LNCaP clone FGC (cell line): ENCODE measurements around the gene ZFHX3.
"Not testable (repeated sequence)": the region's sequence is repeated elsewhere in the genome, so short reads cannot be mapped to it uniquely, and the experiment has no call there.

Experiments
- DNase-seq: peaks from one replicate; pipeline ENCODE4 v3.0.0-alpha.2; 2011; ENCODE audit warnings: low read depth
- H3K4me3 ChIP-seq: 2 replicates; pipeline ENCODE4 v1.5.1; 2011; ENCODE audit warnings: mild to moderate bottlenecking, low read depth, low read length, control low read depth
- TF ChIP-seq, protein P1 (sequence below): IDR thresholded peaks from 2 replicates; pipeline ENCODE4 v1.5.1; 2012; ENCODE audit warnings: mild to moderate bottlenecking; ENCODE audit not compliant: control insufficient read depth, insufficient read depth; ENCODE audit errors: extremely low read depth

Gene ZFHX3

DNA sequence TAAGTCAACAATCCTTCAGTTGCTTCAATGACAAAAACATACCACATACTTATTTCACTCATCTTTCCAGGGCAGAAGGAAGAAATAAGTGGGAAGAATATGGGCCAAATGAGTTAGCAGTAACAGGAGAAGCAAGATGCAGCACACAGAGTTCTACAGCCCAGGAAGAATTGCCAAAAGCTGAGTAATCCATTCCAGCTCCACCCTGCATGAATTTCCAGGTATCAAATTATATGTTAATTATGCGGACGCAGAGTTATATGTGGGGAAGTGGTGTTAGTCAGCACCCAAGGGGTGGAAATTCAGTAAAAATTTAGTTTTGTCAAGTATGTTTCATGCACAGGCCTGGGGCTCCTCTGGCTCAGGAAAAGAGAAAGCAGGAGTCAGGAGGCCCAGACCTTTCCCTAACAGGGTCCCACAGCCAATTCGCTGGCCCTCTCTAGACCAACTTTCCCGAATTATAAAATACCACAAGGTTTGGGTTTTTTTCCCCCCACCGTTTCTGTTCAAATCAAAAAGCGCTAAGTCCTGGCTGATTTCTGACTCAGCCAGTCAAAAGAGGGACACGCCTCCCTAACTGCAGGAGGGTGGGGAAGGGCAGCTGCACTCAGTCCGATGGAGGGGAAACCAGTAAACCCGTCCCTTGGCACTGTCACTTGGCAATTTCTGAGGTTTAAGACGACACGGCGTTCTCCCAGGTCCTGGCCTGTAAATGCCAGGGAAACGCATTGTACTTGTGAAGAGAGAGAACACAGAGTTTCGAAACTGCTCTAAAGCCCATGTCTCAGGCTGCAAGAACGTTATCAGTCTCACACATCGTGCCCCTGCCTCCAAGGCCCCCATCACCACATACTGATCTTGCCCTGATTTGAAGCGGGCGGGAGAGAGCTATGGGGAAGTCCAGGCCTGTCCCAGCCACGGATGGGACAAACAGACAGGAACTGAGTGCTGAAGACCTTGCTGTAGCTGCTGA lies 58.1 kb downstream of the ZFHX3 start:
- peak overlapping the region; percentile 33 for H3K4me3 ChIP-seq
- peak; percentile 98 for DNase-seq
- TF ChIP-seq, protein P1, sequence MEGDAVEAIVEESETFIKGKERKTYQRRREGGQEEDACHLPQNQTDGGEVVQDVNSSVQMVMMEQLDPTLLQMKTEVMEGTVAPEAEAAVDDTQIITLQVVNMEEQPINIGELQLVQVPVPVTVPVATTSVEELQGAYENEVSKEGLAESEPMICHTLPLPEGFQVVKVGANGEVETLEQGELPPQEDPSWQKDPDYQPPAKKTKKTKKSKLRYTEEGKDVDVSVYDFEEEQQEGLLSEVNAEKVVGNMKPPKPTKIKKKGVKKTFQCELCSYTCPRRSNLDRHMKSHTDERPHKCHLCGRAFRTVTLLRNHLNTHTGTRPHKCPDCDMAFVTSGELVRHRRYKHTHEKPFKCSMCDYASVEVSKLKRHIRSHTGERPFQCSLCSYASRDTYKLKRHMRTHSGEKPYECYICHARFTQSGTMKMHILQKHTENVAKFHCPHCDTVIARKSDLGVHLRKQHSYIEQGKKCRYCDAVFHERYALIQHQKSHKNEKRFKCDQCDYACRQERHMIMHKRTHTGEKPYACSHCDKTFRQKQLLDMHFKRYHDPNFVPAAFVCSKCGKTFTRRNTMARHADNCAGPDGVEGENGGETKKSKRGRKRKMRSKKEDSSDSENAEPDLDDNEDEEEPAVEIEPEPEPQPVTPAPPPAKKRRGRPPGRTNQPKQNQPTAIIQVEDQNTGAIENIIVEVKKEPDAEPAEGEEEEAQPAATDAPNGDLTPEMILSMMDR = no peak

DNA sequence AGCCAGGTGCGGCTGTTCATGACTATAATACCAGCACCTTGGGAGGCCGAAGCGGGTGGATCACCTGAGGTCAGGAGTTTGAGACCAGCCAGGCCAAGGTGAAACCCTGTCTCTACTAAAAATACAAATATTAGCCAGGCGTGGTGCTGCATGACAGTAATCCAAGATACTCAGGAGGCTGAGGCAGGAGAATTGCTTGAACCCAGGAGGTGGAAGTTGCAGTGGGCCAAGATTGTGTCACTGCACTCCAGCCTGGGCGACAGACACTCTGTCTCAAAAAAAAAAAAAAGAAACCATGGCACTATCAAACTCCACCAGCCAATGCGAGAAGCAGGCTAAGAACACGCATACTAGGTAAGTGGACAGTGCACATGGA lies 58.7 kb downstream of the ZFHX3 start:
- not testable (repeated sequence) for H3K4me3 ChIP-seq, DNase-seq

DNA sequence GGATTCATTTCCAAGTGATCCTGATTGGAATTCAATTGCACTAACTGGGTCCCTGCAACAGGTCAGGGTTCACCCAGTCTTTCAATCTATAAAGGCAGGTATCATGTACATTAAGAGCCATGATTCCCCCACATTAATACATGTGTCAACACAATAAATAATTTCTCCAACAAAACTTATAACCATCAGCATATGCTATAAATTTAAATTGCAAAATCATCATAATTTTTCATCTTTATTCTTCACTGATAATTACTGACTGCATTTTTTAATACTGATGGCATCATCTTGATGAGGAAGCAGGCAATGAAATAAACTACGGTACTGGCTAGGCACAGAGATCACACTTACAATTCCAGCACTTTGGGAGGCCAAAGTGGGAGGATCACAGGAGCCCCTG lies 59.4 kb downstream of the ZFHX3 start:
- TF ChIP-seq, protein P1 = no peak
- no peak overlapping the region for H3K4me3 ChIP-seq
- DNase-seq = no peak

DNA sequence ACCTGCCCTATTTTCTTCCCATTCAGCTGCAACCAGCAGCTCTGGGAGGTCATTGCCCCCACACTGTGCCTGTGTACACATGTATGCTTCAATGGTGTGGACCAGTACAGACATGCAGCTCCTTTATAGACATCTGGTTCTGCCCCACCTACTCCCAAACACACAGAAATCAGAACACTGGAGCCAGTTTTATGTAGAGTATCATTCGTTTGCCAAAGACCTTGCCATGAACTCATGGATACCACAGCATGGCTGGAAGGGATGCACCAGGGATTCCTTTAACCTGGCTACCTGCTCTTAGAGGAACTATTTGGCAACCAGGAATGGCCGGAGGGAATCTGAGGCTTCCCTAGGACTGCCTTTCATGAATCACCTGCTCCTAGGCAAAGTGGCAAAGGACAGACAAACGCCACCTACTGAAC lies 60.4 kb downstream of the ZFHX3 start:
- no peak overlapping the region for H3K4me3 ChIP-seq
- DNase-seq = no peak
- TF ChIP-seq, protein P1 = no peak

DNA sequence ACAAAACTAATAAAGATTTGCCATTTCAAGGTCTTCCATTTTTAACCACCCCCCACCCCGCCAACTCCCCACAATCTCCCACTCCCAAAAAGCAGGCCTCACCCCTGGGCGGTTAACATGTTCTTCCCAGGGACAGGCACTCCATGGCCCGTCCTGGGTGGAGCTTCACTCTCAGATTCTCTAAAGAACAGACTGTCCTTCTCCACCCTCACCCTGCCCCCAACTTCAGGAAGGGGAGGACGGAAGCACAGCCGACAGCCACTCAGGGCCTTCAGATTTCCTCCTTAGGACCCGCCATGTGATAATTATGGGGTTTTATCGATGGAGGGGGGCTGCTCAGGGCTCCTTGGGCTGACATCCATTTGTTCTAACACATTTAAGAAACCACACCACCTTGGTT lies 61.9 kb downstream of the ZFHX3 start:
- no peak for DNase-seq
- TF ChIP-seq, protein P1 = no peak
- H3K4me3 ChIP-seq = no peak overlapping the region

DNA sequence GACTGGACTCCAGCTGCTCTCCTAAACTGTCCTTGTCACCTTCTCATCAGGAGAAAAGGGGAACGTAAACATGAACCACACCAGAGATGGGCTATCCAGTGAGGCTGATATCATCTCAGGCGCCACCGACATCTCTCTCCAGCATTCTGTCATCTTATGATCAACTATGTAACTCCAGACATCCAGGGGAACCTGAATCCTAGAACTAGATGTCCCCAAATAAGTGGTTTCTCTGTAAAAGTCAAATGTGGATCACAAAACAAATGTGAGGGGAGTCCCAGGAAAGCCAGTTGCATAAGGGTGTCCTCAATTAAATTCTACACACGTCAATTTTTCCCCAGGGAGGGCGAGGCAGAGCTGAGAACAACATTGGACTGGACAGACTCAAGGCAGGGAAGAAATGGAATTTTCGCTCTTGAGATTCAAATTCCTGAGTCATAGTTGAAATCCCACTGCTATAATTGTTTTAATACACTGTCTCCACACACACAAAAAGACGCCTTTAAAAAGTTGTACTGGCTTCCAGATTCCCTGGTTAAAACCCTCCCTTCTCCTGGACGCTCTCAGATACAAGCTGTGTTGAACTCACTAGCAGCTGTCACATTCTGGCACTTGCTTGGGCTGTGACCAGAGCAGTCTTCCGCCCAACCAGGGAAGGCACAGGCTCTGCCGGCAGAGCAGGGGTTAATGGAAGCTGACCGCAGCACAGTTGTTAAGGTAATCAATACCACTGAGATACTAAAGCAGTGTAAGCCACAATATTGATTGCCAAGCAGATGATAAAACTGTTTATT lies 62.6 kb downstream of the ZFHX3 start:
- no peak overlapping the region for H3K4me3 ChIP-seq
- DNase-seq = no peak
- TF ChIP-seq, protein P1 = no peak

DNA sequence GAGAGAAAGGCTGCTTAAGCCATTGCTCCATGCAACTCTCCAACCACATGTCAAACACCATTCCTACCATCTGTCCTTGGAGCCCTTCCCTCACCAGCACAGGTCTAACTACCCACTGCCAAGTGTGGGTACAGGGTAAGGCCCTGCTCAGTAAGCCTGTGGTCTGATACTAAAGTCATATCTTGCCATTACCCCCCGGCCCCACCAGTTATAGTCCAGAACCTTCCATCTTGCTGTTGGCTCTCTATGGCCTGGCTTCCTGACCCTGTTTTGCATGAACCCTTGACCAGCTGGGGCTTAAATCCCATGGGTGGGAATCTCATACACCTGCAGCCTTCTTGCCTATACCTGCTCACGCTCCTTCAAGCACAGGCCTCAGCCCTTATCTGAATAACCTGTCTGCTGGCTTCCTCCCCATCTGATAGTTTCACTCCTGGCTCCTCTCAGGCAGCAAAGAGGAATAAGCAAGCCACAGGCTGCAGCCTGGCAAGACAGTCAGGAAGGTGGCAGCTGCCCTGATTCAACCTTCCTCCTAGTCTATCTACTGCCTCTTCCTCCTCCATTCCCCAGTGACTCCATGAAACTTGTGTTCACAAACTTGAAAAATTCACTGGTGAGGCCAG lies 64.1 kb downstream of the ZFHX3 start:
- no peak overlapping the region for H3K4me3 ChIP-seq
- DNase-seq = peak; percentile 94
- TF ChIP-seq, protein P1 = no peak
